ENCODE results near the gene CD200R1L. TPM values are rescaled to one million over a fixed set of nuclear protein-coding genes. Genes with fewer than 3 reads are reported as not detected.

The CD200R1L gene
- total RNA-seq, 1 experiment from 2014 or later, result not detected

GRCh38 chr3:112806903-112807302, 39.8 kb downstream of the CD200R1L start:
- DNase-seq, result no peak
- Histone ChIP-seq H3K56ac (ENCODE audit: insufficient read length, low read depth, low read length) (no peak overlapping the region), H2BK120ac (ENCODE audit: low read depth, low read length, poor library complexity, severe bottlenecking) (no peak overlapping the region), H3K79me1 (ENCODE audit: insufficient read depth, low read depth, low read length, poor library complexity, severe bottlenecking) (no peaks in the 10 kb centered on the region), H4K20me1 (ENCODE audit: control insufficient read depth, insufficient read depth, insufficient read length) (no peaks in the 10 kb centered on the region), H2BK15ac (ENCODE audit: low read depth, low read length) (no peak overlapping the region), H2BK12ac (ENCODE audit: insufficient read length, low read depth, low read length) (no peak overlapping the region), H3K23ac (ENCODE audit: insufficient read length, low read depth, low read length) (no peak overlapping the region), H3K9ac (ENCODE audit: extremely low read depth, insufficient read length, low read length) (no peak overlapping the region), H4K5ac (ENCODE audit: insufficient read length, low read depth, low read length) (no peak overlapping the region), H3T11ph (ENCODE audit: low read length) (no peak overlapping the region), H3K9me3 (ENCODE audit: control insufficient read depth, low read depth, low read length) (no peaks in the 10 kb centered on the region), H3K27ac (ENCODE audit: insufficient read length, low read depth, low read length) (no peak overlapping the region), H3K4me1 (ENCODE audit: insufficient read depth, low read length) (no peaks in the 10 kb centered on the region), H2BK5ac (ENCODE audit: insufficient read length, low read length) (no peak overlapping the region), H3K79me2 (ENCODE audit: insufficient read depth, low read length) (no peaks in the 10 kb centered on the region), H4K8ac (replicated peaks; ENCODE audit: insufficient read length, low read depth, low read length) (no peak overlapping the region), H3K4me2 (ENCODE audit: insufficient read depth, insufficient read length, low read length) (no peak overlapping the region), H2AK5ac (ENCODE audit: insufficient read length, low read length) (no peak overlapping the region), H3K27me3 (ENCODE audit: insufficient read depth, low read length) (no peaks in the 10 kb centered on the region; the same call in 1 of the 2 replicates), H3K18ac (ENCODE audit: insufficient read length, low read depth, low read length) (no peak overlapping the region), H2AFZ (ENCODE audit: low read length) (no peak overlapping the region), H3K23me2 (ENCODE audit: insufficient read length, low read depth, low read length, poor library complexity, severe bottlenecking) (no peaks in the 10 kb centered on the region), H2BK20ac (ENCODE audit: low read depth, low read length, poor library complexity, severe bottlenecking) (no peak overlapping the region), H3K4ac (ENCODE audit: low read depth, low read length) (no peak overlapping the region), H4K91ac (ENCODE audit: insufficient read length, low read depth, low read length) (no peak overlapping the region), H3K14ac (ENCODE audit: insufficient read depth, low read length) (no peak overlapping the region)
- no peaks in the 10 kb centered on the region; a peak in 1 of 7 replicates for H3K36me3 Mint-ChIP-seq (ENCODE audit: insufficient read depth in 1 of 3, low read depth in 3 of 3)
- no peak overlapping the region for H3K27ac Mint-ChIP-seq
- no peak for TF ChIP-seq CTCF (conservative IDR thresholded peaks at IDR 0.05)
- WGBS (ENCODE audit: extremely low coverage, insufficient read length, low lambda C conversion rate), result no CpG with 5 or more reads among the region's 5 CpGs
- H3K27me3 Mint-ChIP-seq (ENCODE audit: low read depth), result no peaks in the 10 kb centered on the region
- H3K4me1 Mint-ChIP-seq, result no peaks in the 10 kb centered on the region
- H3K4me3 Mint-ChIP-seq, result no peak overlapping the region
- no peaks in the 10 kb centered on the region for H3K9me3 Mint-ChIP-seq
